DMS114 treated with DMSO at 0.1 percent for 48 hours (cell line): ENCODE measurements around the gene LMCD1.

Source experiments
- DNase-seq: peaks from one replicate; lab custom pipeline; 2025; ENCODE audit not compliant: unreplicated experiment; lab: John Stamatoyannopoulos, UW

The LMCD1 gene

GRCh38 chr3:8503871-8504610, 2.4 kb downstream of the LMCD1 start:
- DNase-seq = no peak

- no peak for DNase-seq
Observed at GRCh38 chr3:8504611-8504973, 3.0 kb downstream of the LMCD1 start.

GRCh38 chr3:8505621-8506020, 4.0 kb downstream of the LMCD1 start:
- DNase-seq = no peak

GRCh38 chr3:8506571-8507061, 5.0 kb downstream of the LMCD1 start:
- no peak for DNase-seq

GRCh38 chr3:8507496-8507895, 5.9 kb downstream of the LMCD1 start:
- DNase-seq = no peak

- no peak for DNase-seq
Observed at GRCh38 chr3:8509961-8510360, 8.3 kb downstream of the LMCD1 start.

GRCh38 chr3:8512234-8512633, 10.6 kb downstream of the LMCD1 start:
- no peak for DNase-seq

GRCh38 chr3:8516047-8516661, 14.5 kb downstream of the LMCD1 start:
- DNase-seq = no peak

- no peak for DNase-seq
Observed at GRCh38 chr3:8516783-8517182, 15.2 kb downstream of the LMCD1 start.

GRCh38 chr3:8517487-8517886, 15.9 kb downstream of the LMCD1 start:
- DNase-seq = no peak

- no peak for DNase-seq
Observed at GRCh38 chr3:8518138-8518537, 16.5 kb downstream of the LMCD1 start.

GRCh38 chr3:8519156-8519555, 17.5 kb downstream of the LMCD1 start:
- no peak for DNase-seq

GRCh38 chr3:8519774-8520448, 18.3 kb downstream of the LMCD1 start:
- no peak for DNase-seq

GRCh38 chr3:8520816-8521403, 19.3 kb downstream of the LMCD1 start:
- DNase-seq = no peak

- no peak for DNase-seq
Observed at GRCh38 chr3:8523041-8523440, 21.4 kb downstream of the LMCD1 start.

- no peak for DNase-seq
Observed at GRCh38 chr3:8524249-8524648, 22.6 kb downstream of the LMCD1 start.

- DNase-seq = no peak
Observed at GRCh38 chr3:8524656-8525399, 23.2 kb downstream of the LMCD1 start.

- DNase-seq = no peak
Observed at GRCh38 chr3:8525893-8526292, 24.3 kb downstream of the LMCD1 start.

- no peak for DNase-seq
Observed at GRCh38 chr3:8529181-8529637, 27.6 kb downstream of the LMCD1 start.

- DNase-seq = no peak
Observed at GRCh38 chr3:8529738-8530525, 28.3 kb downstream of the LMCD1 start.
